HG02763 (cell line): ENCODE results near the gene FOXF1.

Experiments
- ATAC-seq: cut with Tn5 transposase; IDR thresholded peaks from one replicate; pipeline ENCODE4 v1.9.1; 2021; ENCODE audit warnings: mild to moderate bottlenecking, moderate library complexity; ENCODE audit not compliant: unreplicated experiment

The FOXF1 gene

GRCh38 chr16:86554917-86555703 lies 44.8 kb downstream of the FOXF1 start, which contains the start of gene MTHFSD:
TSS of gene MTHFSD (minus strand) at chr16:86555235. CDS start at chr16:86555184, 51 bp downstream.
- peak; percentile 93 for ATAC-seq

DNA sequence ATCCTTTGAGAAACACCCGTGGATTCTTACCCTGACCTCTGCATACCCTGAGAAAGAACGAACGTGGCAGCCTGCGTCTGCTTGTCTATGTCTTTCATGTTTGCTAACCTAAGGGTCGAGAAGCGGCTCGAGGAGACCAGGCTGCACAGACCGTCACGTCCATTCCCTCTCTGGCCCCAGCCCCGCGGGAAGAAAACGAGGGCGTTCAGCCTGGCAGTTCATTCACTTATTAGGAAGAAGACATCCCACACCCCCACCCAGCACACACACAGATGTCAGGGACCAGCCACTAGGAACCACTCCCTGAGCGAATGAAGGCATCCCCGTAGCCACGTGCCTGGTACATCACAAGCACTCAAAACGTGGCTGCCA lies 45.4 kb downstream of the FOXF1 start:
- no peak for ATAC-seq

DNA sequence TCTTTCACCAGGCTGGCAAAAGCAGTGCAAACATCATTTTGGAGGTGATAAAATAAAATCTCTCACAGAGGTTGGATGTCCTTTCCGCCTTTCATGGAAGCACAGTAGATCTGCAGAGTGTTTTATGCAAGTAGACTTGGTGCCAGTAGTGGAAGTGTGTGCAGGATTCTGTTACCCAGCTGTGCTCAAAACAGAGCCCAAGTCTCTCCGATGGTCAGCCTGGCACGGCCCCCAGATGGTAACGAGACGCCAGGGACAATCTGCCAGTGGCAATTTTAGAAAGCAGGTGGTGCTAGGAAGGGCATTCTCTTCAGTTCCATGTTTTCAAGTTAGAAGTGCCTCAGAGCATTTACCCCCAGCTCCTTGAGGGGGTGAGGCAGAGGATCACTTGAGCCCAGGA lies 46.2 kb downstream of the FOXF1 start:
- ATAC-seq = no peak

DNA sequence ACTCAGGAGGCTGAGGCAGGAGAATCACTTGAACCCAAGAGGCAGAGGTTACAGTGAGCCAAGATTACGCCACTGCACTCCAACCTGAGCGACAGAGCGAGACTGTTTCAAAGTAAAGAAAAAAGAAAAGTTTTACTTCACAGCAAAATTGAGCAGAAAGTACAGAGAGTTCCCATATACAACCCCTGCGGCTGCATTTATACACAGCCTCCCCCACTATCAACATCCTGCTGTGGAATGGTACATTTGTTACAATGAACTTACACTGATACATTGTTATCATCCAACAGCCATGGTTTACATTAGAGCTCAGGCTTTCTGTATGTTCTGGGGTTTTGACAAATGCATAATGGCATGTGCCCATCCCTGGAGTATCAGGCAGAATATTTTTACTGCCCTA lies 47.3 kb downstream of the FOXF1 start:
- no peak for ATAC-seq

DNA sequence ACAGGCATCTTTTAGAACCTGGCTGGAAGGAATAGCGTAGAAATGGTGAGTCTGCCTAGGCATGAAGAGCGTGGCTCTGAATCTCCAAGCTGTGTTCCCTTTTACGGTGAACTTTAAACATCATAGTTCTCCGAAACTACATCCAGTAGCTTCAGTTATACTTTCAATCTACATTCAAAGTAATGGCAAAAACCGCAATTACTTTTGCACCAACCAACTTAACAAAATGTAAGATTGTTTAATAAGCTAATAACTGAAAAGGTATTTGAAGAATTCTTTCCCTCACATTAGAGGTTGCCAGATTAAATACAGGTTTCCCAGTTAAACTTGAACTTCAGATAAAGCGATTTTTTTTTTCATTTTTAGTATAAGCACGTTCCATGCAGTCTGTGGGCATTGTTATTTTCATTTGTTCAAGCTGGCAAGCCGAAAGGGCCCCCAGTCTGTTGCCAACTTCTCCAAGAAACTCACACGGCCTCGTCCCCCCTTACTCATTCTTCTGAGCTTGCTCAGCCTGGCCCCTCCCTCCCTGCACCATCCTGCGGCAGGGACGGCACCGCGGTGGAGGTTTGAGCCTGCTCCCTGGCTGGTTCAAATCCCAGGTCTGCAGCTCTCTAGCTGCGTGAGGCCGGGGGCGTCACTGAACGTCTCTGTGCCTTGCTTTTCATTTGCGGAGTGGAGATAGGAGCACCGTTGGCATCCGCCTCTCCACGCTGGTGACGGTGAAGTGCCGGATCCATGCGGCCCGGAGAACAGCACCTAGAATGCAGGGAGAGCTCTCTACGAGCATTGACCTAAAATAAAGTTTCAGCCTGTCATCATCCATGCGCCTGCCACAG lies 48.2 kb downstream of the FOXF1 start:
- ATAC-seq = no peak

DNA sequence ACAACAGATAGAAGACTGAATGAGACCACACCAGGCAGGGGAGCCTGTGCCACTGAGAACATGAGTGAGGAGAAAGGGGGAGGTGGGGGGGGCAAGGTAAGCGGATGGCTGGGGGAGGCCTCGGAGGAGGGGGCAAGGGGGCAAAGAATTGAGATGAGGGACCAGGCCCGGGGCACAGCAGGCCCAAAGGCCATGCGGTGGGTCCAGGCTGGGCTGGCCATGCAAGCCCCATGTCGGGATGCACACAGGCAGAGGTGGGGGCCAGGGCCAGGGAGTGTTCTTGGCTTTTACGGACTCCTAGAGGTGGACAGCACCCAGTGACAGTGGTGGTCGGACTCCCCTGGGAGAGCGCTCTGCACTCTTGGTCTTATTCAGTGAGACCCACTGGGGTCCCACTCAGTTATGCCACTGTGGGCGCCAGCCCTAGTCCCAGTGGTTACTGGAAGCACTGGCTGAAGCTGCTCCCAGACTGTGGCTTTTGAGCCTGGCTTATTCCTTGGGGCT lies 49.5 kb downstream of the FOXF1 start:
- no peak for ATAC-seq

DNA sequence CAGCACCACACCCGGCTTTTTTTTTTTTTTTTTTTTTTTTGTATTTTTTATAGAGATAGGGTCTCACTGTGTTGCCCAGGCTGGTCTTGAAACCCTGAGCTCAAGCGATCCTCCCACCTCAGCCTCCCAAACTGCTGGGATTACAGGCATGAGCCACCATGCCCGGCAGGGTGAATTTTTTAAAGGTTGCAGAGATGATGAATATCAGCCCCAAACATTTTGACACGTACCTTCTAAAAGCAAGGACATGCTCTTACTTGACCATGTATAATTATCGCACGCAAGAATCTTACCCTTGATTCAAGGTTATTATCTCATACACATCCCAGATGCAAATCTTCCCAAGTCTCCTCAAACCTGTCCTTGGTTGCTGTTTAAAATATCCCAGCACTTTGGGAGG lies 52.0 kb downstream of the FOXF1 start:
- no peak for ATAC-seq

DNA sequence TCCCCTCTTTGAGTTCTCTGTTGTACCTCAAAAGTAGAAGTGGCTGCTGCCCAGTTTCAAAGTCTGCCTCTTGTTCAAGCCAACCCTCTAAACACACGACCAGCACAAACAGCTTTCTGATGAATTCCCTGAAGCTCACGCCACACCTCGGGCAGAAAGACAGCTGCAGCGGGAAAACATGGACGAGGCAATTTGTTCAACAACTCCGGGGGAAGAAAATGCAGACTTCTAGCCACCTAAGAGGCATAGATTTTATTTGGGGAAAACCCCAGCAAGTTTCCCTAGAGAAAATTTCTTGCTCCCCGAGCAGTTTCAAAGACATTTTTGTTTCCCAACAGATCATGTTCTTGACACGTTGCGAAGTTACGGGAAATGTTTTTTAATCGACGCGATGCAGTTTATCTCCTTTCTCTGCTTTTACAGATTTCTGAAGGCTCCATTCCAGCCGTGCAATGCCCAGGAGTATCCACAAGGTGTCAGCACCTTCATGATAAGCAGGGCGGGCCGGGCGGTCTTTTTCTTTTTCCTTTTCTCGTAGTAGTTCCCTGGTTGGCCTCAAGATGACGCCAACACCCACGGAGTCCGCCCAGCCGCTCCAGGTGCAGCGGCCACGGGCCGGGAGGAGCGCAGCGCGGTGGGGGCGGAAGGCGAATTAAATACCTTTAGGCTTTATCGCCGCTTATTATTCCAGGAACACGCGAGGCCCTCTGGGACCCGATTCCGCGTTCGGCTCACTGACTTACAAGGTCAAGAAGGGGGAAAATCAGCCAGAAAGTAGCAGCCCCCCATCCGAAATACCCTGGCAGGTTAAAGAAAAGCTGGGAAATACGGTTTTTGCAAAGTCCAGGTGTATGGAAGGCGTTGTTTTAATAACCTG lies 53.4 kb downstream of the FOXF1 start:
- peak; percentile 68 for ATAC-seq
